ENCODE measurements around the gene JUN. TPM values are rescaled to one million over a fixed set of nuclear protein-coding genes. Genes with fewer than 3 reads are reported as not detected.
A peak's percentile ranks its signal among the peaks of the same experiment; 100 is the strongest.

Gene JUN
- total and polyA plus RNA-seq, 2 of the 13 experiments (the other 11 are each of a cell fraction or from before 2014, with no cell fraction given) = 18.2 to 22.3 TPM

DNA sequence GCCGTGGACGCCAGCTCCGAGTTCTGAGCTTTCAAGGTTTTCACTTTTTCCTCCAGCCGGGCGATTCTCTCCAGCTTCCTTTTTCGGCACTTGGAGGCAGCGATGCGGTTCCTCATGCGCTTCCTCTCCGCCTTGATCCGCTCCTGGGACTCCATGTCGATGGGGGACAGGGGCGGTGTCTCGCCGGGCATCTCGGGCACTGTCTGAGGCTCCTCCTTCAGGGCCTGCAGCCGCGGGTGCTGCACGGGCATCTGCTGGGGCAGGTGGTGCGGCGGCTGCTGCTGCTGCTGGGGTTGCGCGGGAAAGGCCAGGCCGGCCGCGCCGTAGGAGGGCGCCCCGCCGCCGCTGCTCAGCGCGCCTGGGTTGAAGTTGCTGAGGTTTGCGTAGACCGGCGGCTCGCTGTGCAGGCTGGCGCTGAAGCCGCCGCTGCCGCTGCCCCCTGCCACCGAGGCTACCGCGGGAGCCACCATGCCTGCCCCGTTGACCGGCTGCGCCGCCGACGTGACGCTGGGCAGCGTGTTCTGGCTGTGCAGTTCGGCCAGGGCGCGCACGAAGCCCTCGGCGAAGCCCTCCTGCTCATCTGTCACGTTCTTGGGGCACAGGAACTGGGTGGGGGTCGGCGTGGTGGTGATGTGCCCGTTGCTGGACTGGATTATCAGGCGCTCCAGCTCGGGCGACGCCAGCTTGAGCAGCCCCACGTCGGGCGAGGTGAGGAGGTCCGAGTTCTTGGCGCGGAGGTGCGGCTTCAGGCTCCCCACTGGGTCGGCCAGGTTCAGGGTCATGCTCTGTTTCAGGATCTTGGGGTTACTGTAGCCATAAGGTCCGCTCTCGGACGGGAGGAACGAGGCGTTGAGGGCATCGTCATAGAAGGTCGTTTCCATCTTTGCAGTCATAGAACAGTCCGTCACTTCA, 1.4 kb downstream of the JUN start (continued):
- TF ChIP-seq, protein P1, sequence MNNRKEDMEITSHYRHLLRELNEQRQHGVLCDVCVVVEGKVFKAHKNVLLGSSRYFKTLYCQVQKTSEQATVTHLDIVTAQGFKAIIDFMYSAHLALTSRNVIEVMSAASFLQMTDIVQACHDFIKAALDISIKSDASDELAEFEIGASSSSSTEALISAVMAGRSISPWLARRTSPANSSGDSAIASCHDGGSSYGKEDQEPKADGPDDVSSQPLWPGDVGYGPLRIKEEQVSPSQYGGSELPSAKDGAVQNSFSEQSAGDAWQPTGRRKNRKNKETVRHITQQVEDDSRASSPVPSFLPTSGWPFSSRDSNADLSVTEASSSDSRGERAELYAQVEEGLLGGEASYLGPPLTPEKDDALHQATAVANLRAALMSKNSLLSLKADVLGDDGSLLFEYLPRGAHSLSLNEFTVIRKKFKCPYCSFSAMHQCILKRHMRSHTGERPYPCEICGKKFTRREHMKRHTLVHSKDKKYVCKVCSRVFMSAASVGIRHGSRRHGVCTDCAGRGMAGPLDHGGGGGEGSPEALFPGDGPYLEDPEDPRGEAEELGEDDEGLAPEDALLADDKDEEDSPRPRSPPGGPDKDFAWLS (CRISPR knock-in tag; IDR thresholded peaks at IDR 0.05; ENCODE audit: borderline replicate concordance) = 0 out of 2 replicates have a peak, but pooled peaks have one; percentile 19
- TF ChIP-seq MXD4 (CRISPR knock-in tag; IDR thresholded peaks at IDR 0.05) (0 out of 2 replicates have a peak, but pooled peaks have one; percentile 35), SMAD1 (CRISPR knock-in tag; IDR thresholded peaks at IDR 0.05; ENCODE audit: borderline replicate concordance, low read depth) (no peak), ZNF550 (CRISPR knock-in tag; IDR thresholded peaks at IDR 0.05; ENCODE audit: borderline replicate concordance) (no peak), ATF7 (IDR thresholded peaks at IDR 0.05) (no peak), ATF7 (CRISPR knock-in tag; IDR thresholded peaks at IDR 0.05) (0 out of 2 replicates have a peak, but pooled peaks have one; percentile 21)
- TF ChIP-seq, protein P2, sequence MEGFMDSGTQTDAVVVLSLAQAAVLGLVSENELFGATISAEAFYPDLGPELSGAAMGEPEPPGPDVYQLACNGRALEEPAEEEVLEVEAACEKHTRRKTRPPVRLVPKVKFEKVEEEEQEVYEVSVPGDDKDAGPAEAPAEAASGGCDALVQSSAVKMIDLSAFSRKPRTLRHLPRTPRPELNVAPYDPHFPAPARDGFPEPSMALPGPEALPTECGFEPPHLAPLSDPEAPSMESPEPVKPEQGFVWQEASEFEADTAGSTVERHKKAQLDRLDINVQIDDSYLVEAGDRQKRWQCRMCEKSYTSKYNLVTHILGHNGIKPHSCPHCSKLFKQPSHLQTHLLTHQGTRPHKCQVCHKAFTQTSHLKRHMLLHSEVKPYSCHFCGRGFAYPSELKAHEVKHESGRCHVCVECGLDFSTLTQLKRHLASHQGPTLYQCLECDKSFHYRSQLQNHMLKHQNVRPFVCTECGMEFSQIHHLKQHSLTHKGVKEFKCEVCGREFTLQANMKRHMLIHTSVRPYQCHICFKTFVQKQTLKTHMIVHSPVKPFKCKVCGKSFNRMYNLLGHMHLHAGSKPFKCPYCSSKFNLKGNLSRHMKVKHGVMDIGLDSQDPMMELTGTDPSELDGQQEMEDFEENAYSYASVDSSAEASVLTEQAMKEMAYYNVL (CRISPR knock-in tag; IDR thresholded peaks at IDR 0.05; ENCODE audit: borderline replicate concordance) = peak; percentile 75; the same call in 1 of the 2 replicates
- TF ChIP-seq, protein P3, sequence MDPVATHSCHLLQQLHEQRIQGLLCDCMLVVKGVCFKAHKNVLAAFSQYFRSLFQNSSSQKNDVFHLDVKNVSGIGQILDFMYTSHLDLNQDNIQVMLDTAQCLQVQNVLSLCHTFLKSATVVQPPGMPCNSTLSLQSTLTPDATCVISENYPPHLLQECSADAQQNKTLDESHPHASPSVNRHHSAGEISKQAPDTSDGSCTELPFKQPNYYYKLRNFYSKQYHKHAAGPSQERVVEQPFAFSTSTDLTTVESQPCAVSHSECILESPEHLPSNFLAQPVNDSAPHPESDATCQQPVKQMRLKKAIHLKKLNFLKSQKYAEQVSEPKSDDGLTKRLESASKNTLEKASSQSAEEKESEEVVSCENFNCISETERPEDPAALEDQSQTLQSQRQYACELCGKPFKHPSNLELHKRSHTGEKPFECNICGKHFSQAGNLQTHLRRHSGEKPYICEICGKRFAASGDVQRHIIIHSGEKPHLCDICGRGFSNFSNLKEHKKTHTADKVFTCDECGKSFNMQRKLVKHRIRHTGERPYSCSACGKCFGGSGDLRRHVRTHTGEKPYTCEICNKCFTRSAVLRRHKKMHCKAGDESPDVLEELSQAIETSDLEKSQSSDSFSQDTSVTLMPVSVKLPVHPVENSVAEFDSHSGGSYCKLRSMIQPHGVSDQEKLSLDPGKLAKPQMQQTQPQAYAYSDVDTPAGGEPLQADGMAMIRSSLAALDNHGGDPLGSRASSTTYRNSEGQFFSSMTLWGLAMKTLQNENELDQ (CRISPR knock-in tag; IDR thresholded peaks at IDR 0.05; ENCODE audit: borderline replicate concordance) = no peak
- TF ChIP-seq, protein P4, sequence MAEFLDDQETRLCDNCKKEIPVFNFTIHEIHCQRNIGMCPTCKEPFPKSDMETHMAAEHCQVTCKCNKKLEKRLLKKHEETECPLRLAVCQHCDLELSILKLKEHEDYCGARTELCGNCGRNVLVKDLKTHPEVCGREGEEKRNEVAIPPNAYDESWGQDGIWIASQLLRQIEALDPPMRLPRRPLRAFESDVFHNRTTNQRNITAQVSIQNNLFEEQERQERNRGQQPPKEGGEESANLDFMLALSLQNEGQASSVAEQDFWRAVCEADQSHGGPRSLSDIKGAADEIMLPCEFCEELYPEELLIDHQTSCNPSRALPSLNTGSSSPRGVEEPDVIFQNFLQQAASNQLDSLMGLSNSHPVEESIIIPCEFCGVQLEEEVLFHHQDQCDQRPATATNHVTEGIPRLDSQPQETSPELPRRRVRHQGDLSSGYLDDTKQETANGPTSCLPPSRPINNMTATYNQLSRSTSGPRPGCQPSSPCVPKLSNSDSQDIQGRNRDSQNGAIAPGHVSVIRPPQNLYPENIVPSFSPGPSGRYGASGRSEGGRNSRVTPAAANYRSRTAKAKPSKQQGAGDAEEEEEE (CRISPR knock-in tag; IDR thresholded peaks at IDR 0.05; ENCODE audit: borderline replicate concordance) = no peak
- TF ChIP-seq, protein P5, sequence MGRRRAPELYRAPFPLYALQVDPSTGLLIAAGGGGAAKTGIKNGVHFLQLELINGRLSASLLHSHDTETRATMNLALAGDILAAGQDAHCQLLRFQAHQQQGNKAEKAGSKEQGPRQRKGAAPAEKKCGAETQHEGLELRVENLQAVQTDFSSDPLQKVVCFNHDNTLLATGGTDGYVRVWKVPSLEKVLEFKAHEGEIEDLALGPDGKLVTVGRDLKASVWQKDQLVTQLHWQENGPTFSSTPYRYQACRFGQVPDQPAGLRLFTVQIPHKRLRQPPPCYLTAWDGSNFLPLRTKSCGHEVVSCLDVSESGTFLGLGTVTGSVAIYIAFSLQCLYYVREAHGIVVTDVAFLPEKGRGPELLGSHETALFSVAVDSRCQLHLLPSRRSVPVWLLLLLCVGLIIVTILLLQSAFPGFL (CRISPR knock-in tag; IDR thresholded peaks at IDR 0.05) = no peak
- TF ChIP-seq, protein P6, sequence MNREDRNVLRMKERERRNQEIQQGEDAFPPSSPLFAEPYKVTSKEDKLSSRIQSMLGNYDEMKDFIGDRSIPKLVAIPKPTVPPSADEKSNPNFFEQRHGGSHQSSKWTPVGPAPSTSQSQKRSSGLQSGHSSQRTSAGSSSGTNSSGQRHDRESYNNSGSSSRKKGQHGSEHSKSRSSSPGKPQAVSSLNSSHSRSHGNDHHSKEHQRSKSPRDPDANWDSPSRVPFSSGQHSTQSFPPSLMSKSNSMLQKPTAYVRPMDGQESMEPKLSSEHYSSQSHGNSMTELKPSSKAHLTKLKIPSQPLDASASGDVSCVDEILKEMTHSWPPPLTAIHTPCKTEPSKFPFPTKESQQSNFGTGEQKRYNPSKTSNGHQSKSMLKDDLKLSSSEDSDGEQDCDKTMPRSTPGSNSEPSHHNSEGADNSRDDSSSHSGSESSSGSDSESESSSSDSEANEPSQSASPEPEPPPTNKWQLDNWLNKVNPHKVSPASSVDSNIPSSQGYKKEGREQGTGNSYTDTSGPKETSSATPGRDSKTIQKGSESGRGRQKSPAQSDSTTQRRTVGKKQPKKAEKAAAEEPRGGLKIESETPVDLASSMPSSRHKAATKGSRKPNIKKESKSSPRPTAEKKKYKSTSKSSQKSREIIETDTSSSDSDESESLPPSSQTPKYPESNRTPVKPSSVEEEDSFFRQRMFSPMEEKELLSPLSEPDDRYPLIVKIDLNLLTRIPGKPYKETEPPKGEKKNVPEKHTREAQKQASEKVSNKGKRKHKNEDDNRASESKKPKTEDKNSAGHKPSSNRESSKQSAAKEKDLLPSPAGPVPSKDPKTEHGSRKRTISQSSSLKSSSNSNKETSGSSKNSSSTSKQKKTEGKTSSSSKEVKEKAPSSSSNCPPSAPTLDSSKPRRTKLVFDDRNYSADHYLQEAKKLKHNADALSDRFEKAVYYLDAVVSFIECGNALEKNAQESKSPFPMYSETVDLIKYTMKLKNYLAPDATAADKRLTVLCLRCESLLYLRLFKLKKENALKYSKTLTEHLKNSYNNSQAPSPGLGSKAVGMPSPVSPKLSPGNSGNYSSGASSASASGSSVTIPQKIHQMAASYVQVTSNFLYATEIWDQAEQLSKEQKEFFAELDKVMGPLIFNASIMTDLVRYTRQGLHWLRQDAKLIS (CRISPR knock-in tag; IDR thresholded peaks at IDR 0.05) = no peak
- TF ChIP-seq, protein P7, sequence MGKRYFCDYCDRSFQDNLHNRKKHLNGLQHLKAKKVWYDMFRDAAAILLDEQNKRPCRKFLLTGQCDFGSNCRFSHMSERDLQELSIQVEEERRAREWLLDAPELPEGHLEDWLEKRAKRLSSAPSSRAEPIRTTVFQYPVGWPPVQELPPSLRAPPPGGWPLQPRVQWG (CRISPR knock-in tag; IDR thresholded peaks at IDR 0.05; ENCODE audit: borderline replicate concordance, low read depth) = no peak

All from HepG2 (cell line).